ENCODE data around the gene PHLDB1. TPM values are rescaled to one million over a fixed set of nuclear protein-coding genes. Genes with fewer than 3 reads are reported as not detected.

The PHLDB1 gene
- polyA plus RNA-seq, 3 donors = 0.17 TPM; not detected in 2

- Histone ChIP-seq H3K36me3 (replicated peaks in 1 of 2; ENCODE audit: control insufficient read depth in 1 of 2, insufficient read depth in 2 of 2, low read length in 2 of 2) (peaks cover 57 to 68% of the 10 kb centered on the region in 2 donors), H3K9ac (ENCODE audit: insufficient read depth, low read length, poor library complexity, severe bottlenecking) (no peak overlapping the region), H3K79me2 (ENCODE audit: insufficient read depth, low read length) (peaks cover 70% of the 10 kb centered on the region), H3K27ac (ENCODE audit: low read depth in 1 of 2, low read length in 2 of 2) (no peak overlapping the region), H3K4me3 (replicated peaks in 1 of 3; ENCODE audit: low read depth in 2 of 3, low read length in 3 of 3) (no peak overlapping the region), H2AFZ (ENCODE audit: insufficient read depth, low read depth, low read length, poor library complexity, severe bottlenecking) (no peak overlapping the region), H3K9me3 (replicated peaks in 1 of 2; ENCODE audit: control insufficient read depth in 1 of 2, insufficient read depth in 1 of 2, low read length in 2 of 2) (no peaks in the 10 kb centered on the region), H3K4me1 (ENCODE audit: control insufficient read depth in 1 of 2, insufficient read depth in 2 of 2, low read length in 2 of 2) (no peaks in the 10 kb centered on the region), H3K27me3 (ENCODE audit: control insufficient read depth in 2 of 2, insufficient read depth in 2 of 2, low read length in 2 of 2) (no peaks in the 10 kb centered on the region), H4K20me1 (ENCODE audit: insufficient read depth, low read length) (peaks cover 98% of the 10 kb centered on the region), H3K4me2 (replicated peaks; ENCODE audit: extremely low read depth, low read length, poor library complexity, severe bottlenecking) (no peak overlapping the region)
- no peak overlapping the region for H3K4me3 Mint-ChIP-seq
- TF ChIP-seq, protein P1, sequence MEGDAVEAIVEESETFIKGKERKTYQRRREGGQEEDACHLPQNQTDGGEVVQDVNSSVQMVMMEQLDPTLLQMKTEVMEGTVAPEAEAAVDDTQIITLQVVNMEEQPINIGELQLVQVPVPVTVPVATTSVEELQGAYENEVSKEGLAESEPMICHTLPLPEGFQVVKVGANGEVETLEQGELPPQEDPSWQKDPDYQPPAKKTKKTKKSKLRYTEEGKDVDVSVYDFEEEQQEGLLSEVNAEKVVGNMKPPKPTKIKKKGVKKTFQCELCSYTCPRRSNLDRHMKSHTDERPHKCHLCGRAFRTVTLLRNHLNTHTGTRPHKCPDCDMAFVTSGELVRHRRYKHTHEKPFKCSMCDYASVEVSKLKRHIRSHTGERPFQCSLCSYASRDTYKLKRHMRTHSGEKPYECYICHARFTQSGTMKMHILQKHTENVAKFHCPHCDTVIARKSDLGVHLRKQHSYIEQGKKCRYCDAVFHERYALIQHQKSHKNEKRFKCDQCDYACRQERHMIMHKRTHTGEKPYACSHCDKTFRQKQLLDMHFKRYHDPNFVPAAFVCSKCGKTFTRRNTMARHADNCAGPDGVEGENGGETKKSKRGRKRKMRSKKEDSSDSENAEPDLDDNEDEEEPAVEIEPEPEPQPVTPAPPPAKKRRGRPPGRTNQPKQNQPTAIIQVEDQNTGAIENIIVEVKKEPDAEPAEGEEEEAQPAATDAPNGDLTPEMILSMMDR (IDR thresholded peaks at IDR 0.05) = no peak
- intact Hi-C loops (cut with micrococcal nuclease) = no loop called here
- H3K27ac Mint-ChIP-seq = peak overlapping the region in 1 of 7 donors; percentile 50
- no peak for DNase-seq
- peaks cover 0 to 2% (median 0%) of the 10 kb centered on the region in 3 donors for H3K27me3 Mint-ChIP-seq (ENCODE audit: low read depth in 3 of 3)
- peaks cover 46 to 66% of the 10 kb centered on the region in 2 donors for H3K36me3 Mint-ChIP-seq
- H3K4me1 Mint-ChIP-seq = peaks cover 7% of the 10 kb centered on the region
- no peaks in the 10 kb centered on the region for H3K9me3 Mint-ChIP-seq
- WGBS (ENCODE audit: insufficient coverage) = no CpG with 5 or more reads among the region's 6 CpGs
Measured at GRCh38 chr11:118581057-118581456, 26.4 kb upstream of the PHLDB1 start.

GRCh38 chr11:118587952-118588351, 19.5 kb upstream of the PHLDB1 start:
- H2AFZ ChIP-seq (ENCODE audit: insufficient read depth, low read depth, low read length, poor library complexity, severe bottlenecking) = no peak overlapping the region
- no peak overlapping the region for H3K9ac ChIP-seq (ENCODE audit: insufficient read depth, low read length, poor library complexity, severe bottlenecking)
- H4K20me1 ChIP-seq (ENCODE audit: insufficient read depth, low read length) = peaks cover 78% of the 10 kb centered on the region
- no peak overlapping the region for H3K4me2 ChIP-seq (replicated peaks; ENCODE audit: extremely low read depth, low read length, poor library complexity, severe bottlenecking)
- no peaks in the 10 kb centered on the region for H3K27me3 ChIP-seq (ENCODE audit: control insufficient read depth in 2 of 2, insufficient read depth in 2 of 2, low read length in 2 of 2)
- TF ChIP-seq, protein P1 (IDR thresholded peaks at IDR 0.05) = no peak
- H3K79me2 ChIP-seq (ENCODE audit: insufficient read depth, low read length) = peaks cover 3% of the 10 kb centered on the region
- H3K4me1 Mint-ChIP-seq = no peaks in the 10 kb centered on the region
- no peaks in the 10 kb centered on the region for H3K9me3 ChIP-seq (replicated peaks in 1 of 2; ENCODE audit: control insufficient read depth in 1 of 2, insufficient read depth in 1 of 2, low read length in 2 of 2)
- H3K9me3 Mint-ChIP-seq = peaks cover 0 to 2% (median 0%) of the 10 kb centered on the region in 7 donors
- H3K36me3 ChIP-seq (replicated peaks in 1 of 2; ENCODE audit: control insufficient read depth in 1 of 2, insufficient read depth in 2 of 2, low read length in 2 of 2) = peaks cover 98 to 100% of the 10 kb centered on the region in 2 donors
- H3K27ac ChIP-seq (ENCODE audit: low read depth in 1 of 2, low read length in 2 of 2) = no peak overlapping the region
- H3K36me3 Mint-ChIP-seq = peaks cover 90 to 97% of the 10 kb centered on the region in 2 donors
- intact Hi-C loops (cut with micrococcal nuclease) = no loop called here
- H3K27ac Mint-ChIP-seq = no peak overlapping the region
- H3K4me3 Mint-ChIP-seq = no peak overlapping the region
- no peaks in the 10 kb centered on the region for H3K4me1 ChIP-seq (ENCODE audit: control insufficient read depth in 1 of 2, insufficient read depth in 2 of 2, low read length in 2 of 2)
- peaks cover 0 to 2% (median 0%) of the 10 kb centered on the region in 3 donors for H3K27me3 Mint-ChIP-seq (ENCODE audit: low read depth in 3 of 3)
- WGBS (ENCODE audit: insufficient coverage) = 100% methylated on average over 1 of the region's 1 CpG
- DNase-seq = no peak
- no peak overlapping the region for H3K4me3 ChIP-seq (replicated peaks in 1 of 3; ENCODE audit: low read depth in 2 of 3, low read length in 3 of 3)

All from CD14-positive monocyte (primary cell).